Endothelial cell of umbilical vein (primary cell): ENCODE results near the gene DCTN4. TPM values are rescaled to one million over a fixed set of nuclear protein-coding genes. Genes with fewer than 3 reads are reported as not detected.

Source experiments
- BruUV-seq: library from RNA; stranded (reverse); fragments of 400-500 nt; replicated peaks from 2 replicates; lab custom pipeline; 2021; lab: Mats Ljungman, UMichigan
- CTCF ChIA-PET: fragments of 300-600, 350-600 bp; sonication (Branson Sonifier 250); formaldehyde crosslinking; loops from one replicate; lab custom pipeline; 2021; ENCODE audit warnings: antibody characterized with exemption, inconsistent platforms; lab: Charles Lee
- POLR2A ChIA-PET: fragments of 300-600, 350-600 bp; sonication (Branson Sonifier 250); formaldehyde crosslinking; loops from one replicate; lab custom pipeline; 2021; ENCODE audit warnings: antibody characterized with exemption, inconsistent platforms; lab: Charles Lee
- DNase-seq: peaks from one replicate; pipeline ENCODE4 v3.0.0-alpha.2; 2011; ENCODE audit warnings: low read depth, low spot score
- FAIRE-seq: peaks from 2 replicates; lab custom pipeline; 2011; peaks lifted over from hg19 to GRCh38; lab: Jason Lieb, UNC
- H2AFZ ChIP-seq: 2 replicates; pipeline ENCODE4 v1.6.0; 2012; ENCODE audit warnings: low read depth, low read length, control low read depth, inconsistent platforms
- H3K27ac ChIP-seq: 2 replicates; pipeline ENCODE4 v1.5.1; 2011; ENCODE audit warnings: low read depth, mild to moderate bottlenecking, control low read depth, low read length, moderate library complexity; ENCODE audit not compliant: insufficient read depth
- H3K27me3 ChIP-seq, 2 experiments: 2 replicates each; pipeline versions ENCODE4 v1.6.0 to v1.6.1; 2011; ENCODE audit warnings: low read length in 2 of 2, mixed read lengths in 1 of 2; ENCODE audit not compliant: control insufficient read depth in 2 of 2, insufficient read depth in 2 of 2
- H3K36me3 ChIP-seq, 2 experiments: 2 replicates in 1 of 2; 3 replicates in 1 of 2; pipeline ENCODE4 v1.5.1; 2011; ENCODE audit warnings: low read length in 2 of 2, mild to moderate bottlenecking in 1 of 2, moderate library complexity in 1 of 2; ENCODE audit not compliant: control insufficient read depth in 2 of 2, insufficient read depth in 2 of 2; ENCODE audit errors: extremely low read depth in 1 of 2
- H3K4me1 ChIP-seq: 3 replicates; pipeline ENCODE4 v1.5.1; 2011; ENCODE audit warnings: mild to moderate bottlenecking, low read length; ENCODE audit not compliant: control insufficient read depth, insufficient read depth; ENCODE audit errors: extremely low read depth
- H3K4me2 ChIP-seq: 2 replicates; pipeline ENCODE4 v1.6.1; 2011; ENCODE audit warnings: low read length, control low read depth, mixed read lengths; ENCODE audit not compliant: insufficient read depth
- H3K4me3 ChIP-seq, 3 experiments: fragments of 200-600 bp in 1 of 3; sonication (generic), shearing (Covaris generic) in 1 of 3; replicated peaks in 1 of 3; 2 replicates each; pipeline ENCODE4 v1.5.1; 2011 to 2016; ENCODE audit warnings: control low read depth in 3 of 3, low read length in 3 of 3, mild to moderate bottlenecking in 2 of 3, inconsistent platforms in 1 of 3, low read depth in 1 of 3, moderate library complexity in 1 of 3; ENCODE audit not compliant: insufficient read depth in 1 of 3
- H3K79me2 ChIP-seq: 2 replicates; pipeline ENCODE4 v1.6.0; 2012; ENCODE audit warnings: low read length, inconsistent platforms; ENCODE audit not compliant: control insufficient read depth, insufficient read depth
- H3K9ac ChIP-seq: replicated peaks from 2 replicates; pipeline ENCODE3; 2011; ENCODE audit warnings: low read length, control low read depth; ENCODE audit not compliant: insufficient read depth; ENCODE audit errors: extremely low read depth
- H3K9me1 ChIP-seq: replicated peaks from 3 replicates; pipeline ENCODE4 v1.6.0; 2011; ENCODE audit warnings: mild to moderate bottlenecking, low read length; ENCODE audit not compliant: control insufficient read depth, insufficient read depth; ENCODE audit errors: extremely low read depth
- H3K9me3 ChIP-seq: replicated peaks from 2 replicates; pipeline ENCODE4 v1.5.1; 2012; ENCODE audit warnings: low read length, inconsistent platforms; ENCODE audit not compliant: control insufficient read depth, insufficient read depth
- H4K20me1 ChIP-seq: replicated peaks from 2 replicates; pipeline ENCODE3; 2011; ENCODE audit warnings: mild to moderate bottlenecking, low read length; ENCODE audit not compliant: control insufficient read depth, insufficient read depth; ENCODE audit errors: extremely low read depth
- CTCF ChIP-seq, 2 donors: IDR thresholded peaks; 1 replicate in 1 of 2; 2 replicates in 1 of 2; pipeline ENCODE4 v1.5.1; 2011; ENCODE audit warnings: low read length in 2 of 2, mild to moderate bottlenecking in 2 of 2, moderate library complexity in 2 of 2, control low read depth in 1 of 2, inconsistent platforms in 1 of 2, low read depth in 1 of 2; ENCODE audit not compliant: insufficient read depth in 1 of 2; ENCODE audit errors: extremely low read depth in 1 of 2
- EZH2 ChIP-seq: IDR thresholded peaks from 2 replicates; pipeline ENCODE4 v1.6.1; 2012; ENCODE audit warnings: borderline replicate concordance, low read depth, mild to moderate bottlenecking, moderate library complexity, low read length, inconsistent platforms; ENCODE audit not compliant: severe bottlenecking
- FOS ChIP-seq: IDR thresholded peaks from 2 replicates; pipeline ENCODE4 v1.6.1; 2011; ENCODE audit warnings: mild to moderate bottlenecking, low read length, moderate library complexity, borderline replicate concordance; ENCODE audit not compliant: insufficient read depth
- GATA2 ChIP-seq: IDR thresholded peaks from 2 replicates; pipeline ENCODE4 v1.7.0; 2011; ENCODE audit warnings: low read depth, mild to moderate bottlenecking, moderate library complexity, mixed read lengths, low read length; ENCODE audit not compliant: insufficient read length, insufficient read depth
- JUN ChIP-seq: IDR thresholded peaks from 2 replicates; pipeline ENCODE4 v1.6.1; 2011; ENCODE audit warnings: borderline replicate concordance, low read depth; ENCODE audit not compliant: insufficient read length, insufficient read depth
- MAX ChIP-seq: IDR thresholded peaks from 2 replicates; pipeline ENCODE4 v1.6.1; 2011; ENCODE audit not compliant: insufficient read depth, insufficient read length
- MYC ChIP-seq: IDR thresholded peaks from one replicate; pipeline ENCODE4 v1.6.1; 2011; ENCODE audit warnings: mild to moderate bottlenecking, low read depth, low read length
- POLR2A ChIP-seq: IDR thresholded peaks from 2 replicates; pipeline ENCODE4 v1.6.1; 2012; ENCODE audit warnings: low read depth, mild to moderate bottlenecking, control low read depth, low read length
- POLR2AphosphoS5 ChIP-seq: IDR thresholded peaks from 2 replicates; pipeline ENCODE4 v1.6.1; 2012; ENCODE audit warnings: low read depth, mild to moderate bottlenecking, control low read depth, low read length, moderate library complexity; ENCODE audit not compliant: insufficient read depth
- dilution Hi-C: fragments of 300-500 bp; cut with MboI; formaldehyde crosslinking; loops from one replicate; pipeline ENCODE4 v1.15.0; 2019; ENCODE audit warnings: low sequenced_read_pairs; ENCODE audit not compliant: extremely low pct_ligation_motif_present
- intact Hi-C: fragments of 100-400 bp; cut with micrococcal nuclease; formaldehyde crosslinking; loops from one replicate; pipeline ENCODE4 v1.10.0; 2022
- polyA plus RNA-seq, 4 experiments: library from polyadenylated mRNA; depleted of rRNA in 3 of 4; stranded (reverse) in 3 of 4; unstranded in 1 of 4; fragments of >200 nt; gene quantifications; 2 replicates each; pipeline versions ENCODE4 v1.2.1 to v1.2.3, GENCODE V29; 2011 to 2012; ENCODE audit warnings: missing spikeins in 1 of 4
- total RNA-seq: library from RNA; stranded (reverse); gene quantifications from 2 replicates; pipeline ENCODE4 v1.2.3, GENCODE V29; 2021

DCTN4 gene
- total and polyA plus RNA-seq, 2 donors (not counting 3 experiments of a cell fraction or from before 2014, with no cell fraction given): 22.4 to 47.3 TPM

- Histone ChIP-seq H3K4me3 (no peak overlapping the region), H3K27ac (no peak overlapping the region), H3K9me1 (no peaks in the 10 kb centered on the region), H3K9ac (no peak overlapping the region), H3K4me1 (no peaks in the 10 kb centered on the region), H4K20me1 (no peaks in the 10 kb centered on the region), H3K4me2 (no peak overlapping the region), H3K9me3 (no peaks in the 10 kb centered on the region), H2AFZ (no peak overlapping the region), H3K27me3 (no peaks in the 10 kb centered on the region), H3K79me2 (no peaks in the 10 kb centered on the region), H3K36me3 (peaks cover 36 to 43% of the 10 kb centered on the region in 2 experiments)
- CTCF ChIA-PET: interaction anchor here (1.1 kb wide), 1 partner anchor 9 kb away, joined by 4 read pairs; the partner anchor contains the start of gene RBM22
- dilution Hi-C loops (no loop called here), intact Hi-C loops (no loop called here)
- no peak for TF ChIP-seq MAX
- TF ChIP-seq FOS: no peak
- TF ChIP-seq MYC: no peak
- TF ChIP-seq GATA2: no peak
- TF ChIP-seq POLR2A: no peak
- no peak for TF ChIP-seq CTCF (IDR thresholded peaks at IDR 0.05; ENCODE audit: extremely low read depth in 1 of 2, insufficient read depth in 1 of 2, low read depth in 1 of 2, low read length in 2 of 2)
- TF ChIP-seq POLR2AphosphoS5: no peak
- no peak for TF ChIP-seq JUN
- no peak for TF ChIP-seq EZH2
- POLR2A ChIA-PET: interaction anchor here (0.6 kb wide), 1 partner anchor 143 kb away, joined by 3 read pairs; no protein-coding TSS in a partner anchor
- FAIRE-seq: no peak
- DNase-seq: no peak
- no TSS peak for BruUV-seq
Measured at GRCh38 chr5:150692276-150692675, 66.5 kb downstream of the DCTN4 start.
